Panc1 (cell line): Measurements from ENCODE around the gene ERN1. TPM values are rescaled to one million over a fixed set of nuclear protein-coding genes. Genes with fewer than 3 reads are reported as not detected.
"Not testable (repeated sequence)": the region's sequence is repeated elsewhere in the genome, so short reads cannot be mapped to it uniquely, and the experiment has no call there.

Source experiments
- ATAC-seq: fragments of 200-7000 bp; cut with Tn5 transposase; 2 replicates; pipeline ENCODE4 v1.9.1; 2020; ENCODE audit warnings: mild to moderate bottlenecking, moderate library complexity
- BruUV-seq: library from RNA; stranded (reverse); fragments of 400-500 nt; replicated peaks from 2 replicates; lab custom pipeline; 2021; lab: Mats Ljungman, UMichigan
- CTCF ChIA-PET: fragments of 300-600 bp; sonication (Branson Sonifier 250); formaldehyde crosslinking; loops from one replicate; lab custom pipeline; 2022; ENCODE audit warnings: antibody characterized with exemption; lab: Charles Lee
- POLR2A ChIA-PET: fragments of 300-600 bp; sonication (Branson Sonifier 250); formaldehyde crosslinking; loops from one replicate; lab custom pipeline; 2022; ENCODE audit warnings: antibody characterized with exemption; lab: Charles Lee
- DNase-seq: peaks from one replicate; pipeline ENCODE4 v3.0.0-alpha.2; 2010; ENCODE audit warnings: low read depth, low spot score
- H3K27ac ChIP-seq: 2 replicates; pipeline ENCODE4 v1.5.1; 2011; ENCODE audit warnings: mild to moderate bottlenecking, low read length, inconsistent platforms
- H3K27me3 ChIP-seq: fragments of 200-500 bp; sonication (Bioruptor generic); 2 replicates; pipeline ENCODE4 v1.6.0; 2014; ENCODE audit warnings: low read length, inconsistent platforms; ENCODE audit not compliant: control insufficient read depth, insufficient read depth
- H3K36me3 ChIP-seq: fragments of 200-500 bp; sonication (Bioruptor generic); 2 replicates; pipeline ENCODE4 v1.5.1; 2014; ENCODE audit warnings: inconsistent platforms, mild to moderate bottlenecking, low read length, moderate library complexity; ENCODE audit not compliant: control insufficient read depth, insufficient read depth
- H3K4me1 ChIP-seq: 2 replicates; pipeline ENCODE4 v1.5.1; 2011; ENCODE audit warnings: inconsistent platforms, mild to moderate bottlenecking, low read length, moderate library complexity; ENCODE audit not compliant: control insufficient read depth, insufficient read depth
- H3K4me3 ChIP-seq, 2 experiments: 2 replicates each; pipeline ENCODE4 v1.5.1; 2011 to 2012; ENCODE audit warnings: low read depth in 2 of 2, low read length in 2 of 2, mild to moderate bottlenecking in 2 of 2, inconsistent platforms in 1 of 2, moderate library complexity in 1 of 2
- H3K9me3 ChIP-seq: fragments of 200-500 bp; sonication (Bioruptor generic); 2 replicates; pipeline ENCODE4 v1.5.1; 2014; ENCODE audit warnings: low read depth, mild to moderate bottlenecking, inconsistent platforms, low read length, moderate library complexity; ENCODE audit not compliant: control insufficient read depth, insufficient read depth
- POLR2AphosphoS5 ChIP-seq: IDR thresholded peaks from 2 replicates; pipeline ENCODE4 v1.6.1; 2012; ENCODE audit warnings: mild to moderate bottlenecking, low read depth, low read length, moderate library complexity
- SIN3A ChIP-seq: IDR thresholded peaks from 2 replicates; pipeline ENCODE4 v1.6.1; 2012; ENCODE audit warnings: low read depth, mild to moderate bottlenecking, low read length, moderate library complexity, borderline replicate concordance; ENCODE audit not compliant: insufficient read depth
- TCF7L2 ChIP-seq: IDR thresholded peaks from 2 replicates; pipeline ENCODE4 v1.6.1; 2011; ENCODE audit warnings: mild to moderate bottlenecking, low read depth, low read length, inconsistent platforms
- in situ Hi-C: cut with HindIII; loops from 2 replicates; pipeline ENCODE4 v1.10.0; 2016; ENCODE audit warnings: low sequenced_read_pairs, low pct_unique_long_range_greater_than_20kb
- intact Hi-C: fragments of 100-400 bp; cut with micrococcal nuclease; formaldehyde crosslinking; loops from one replicate; pipeline ENCODE4 v1.10.0; 2022; ENCODE audit not compliant: unreplicated experiment
- total RNA-seq: library from RNA; stranded (reverse); gene quantifications from one replicate; pipeline ENCODE4 v1.2.1, GENCODE V29; 2021; ENCODE audit not compliant: unreplicated experiment
- TF ChIP-seq, protein P1 (sequence below): fragments of 450-650 bp; IDR thresholded peaks from 2 replicates; pipeline ENCODE4 v1.5.1; 2017; ENCODE audit warnings: mild to moderate bottlenecking
- TF ChIP-seq, protein P2 (sequence below), 2 experiments: IDR thresholded peaks; 2 replicates each; pipeline ENCODE4 v1.6.1; 2011 to 2012; ENCODE audit warnings: low read depth in 2 of 2, control low read depth in 1 of 2, low read length in 1 of 2, mild to moderate bottlenecking in 1 of 2, moderate library complexity in 1 of 2; ENCODE audit not compliant: insufficient read depth in 1 of 2

Gene ERN1
- total RNA-seq, 1 experiment from 2014 or later = 12.1 TPM

DNA sequence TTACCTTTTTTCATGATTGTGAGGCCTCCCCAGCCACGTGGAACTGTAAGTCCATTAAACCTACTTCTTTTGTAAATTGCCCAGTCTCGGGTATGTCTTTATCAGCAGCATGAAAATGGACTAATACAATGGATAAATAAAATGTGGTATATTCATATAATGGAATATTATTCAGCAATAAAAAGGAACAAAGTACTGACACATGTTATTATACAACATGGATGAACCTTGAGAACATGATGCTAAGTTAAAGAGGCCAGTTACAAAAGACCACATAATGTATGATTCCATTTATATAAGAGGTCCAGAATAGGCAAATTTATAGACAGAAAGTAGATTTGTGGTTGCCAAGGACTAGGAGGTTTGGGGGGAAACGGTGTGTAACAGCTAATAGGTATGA is 5.3 kb downstream of the ERN1 start:
- H3K4me3 ChIP-seq = no peak overlapping the region
- ChIA-PET POLR2A (interaction anchor here (0.6 kb wide), 1 partner anchor 138 kb away, joined by 4 read pairs; the partner anchor contains the start of gene TEX2), CTCF (no interaction called here)
- peaks cover 3% of the 10 kb centered on the region; the same call in 1 of the 2 replicates for H3K36me3 ChIP-seq
- no peaks in the 10 kb centered on the region for H3K9me3 ChIP-seq
- H3K4me1 ChIP-seq = peaks cover 6% of the 10 kb centered on the region
- TF ChIP-seq TCF7L2 (no peak), POLR2AphosphoS5 (no peak), SIN3A (no peak)
- TF ChIP-seq, protein P1, sequence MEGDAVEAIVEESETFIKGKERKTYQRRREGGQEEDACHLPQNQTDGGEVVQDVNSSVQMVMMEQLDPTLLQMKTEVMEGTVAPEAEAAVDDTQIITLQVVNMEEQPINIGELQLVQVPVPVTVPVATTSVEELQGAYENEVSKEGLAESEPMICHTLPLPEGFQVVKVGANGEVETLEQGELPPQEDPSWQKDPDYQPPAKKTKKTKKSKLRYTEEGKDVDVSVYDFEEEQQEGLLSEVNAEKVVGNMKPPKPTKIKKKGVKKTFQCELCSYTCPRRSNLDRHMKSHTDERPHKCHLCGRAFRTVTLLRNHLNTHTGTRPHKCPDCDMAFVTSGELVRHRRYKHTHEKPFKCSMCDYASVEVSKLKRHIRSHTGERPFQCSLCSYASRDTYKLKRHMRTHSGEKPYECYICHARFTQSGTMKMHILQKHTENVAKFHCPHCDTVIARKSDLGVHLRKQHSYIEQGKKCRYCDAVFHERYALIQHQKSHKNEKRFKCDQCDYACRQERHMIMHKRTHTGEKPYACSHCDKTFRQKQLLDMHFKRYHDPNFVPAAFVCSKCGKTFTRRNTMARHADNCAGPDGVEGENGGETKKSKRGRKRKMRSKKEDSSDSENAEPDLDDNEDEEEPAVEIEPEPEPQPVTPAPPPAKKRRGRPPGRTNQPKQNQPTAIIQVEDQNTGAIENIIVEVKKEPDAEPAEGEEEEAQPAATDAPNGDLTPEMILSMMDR = no peak
- TF ChIP-seq, protein P2, sequence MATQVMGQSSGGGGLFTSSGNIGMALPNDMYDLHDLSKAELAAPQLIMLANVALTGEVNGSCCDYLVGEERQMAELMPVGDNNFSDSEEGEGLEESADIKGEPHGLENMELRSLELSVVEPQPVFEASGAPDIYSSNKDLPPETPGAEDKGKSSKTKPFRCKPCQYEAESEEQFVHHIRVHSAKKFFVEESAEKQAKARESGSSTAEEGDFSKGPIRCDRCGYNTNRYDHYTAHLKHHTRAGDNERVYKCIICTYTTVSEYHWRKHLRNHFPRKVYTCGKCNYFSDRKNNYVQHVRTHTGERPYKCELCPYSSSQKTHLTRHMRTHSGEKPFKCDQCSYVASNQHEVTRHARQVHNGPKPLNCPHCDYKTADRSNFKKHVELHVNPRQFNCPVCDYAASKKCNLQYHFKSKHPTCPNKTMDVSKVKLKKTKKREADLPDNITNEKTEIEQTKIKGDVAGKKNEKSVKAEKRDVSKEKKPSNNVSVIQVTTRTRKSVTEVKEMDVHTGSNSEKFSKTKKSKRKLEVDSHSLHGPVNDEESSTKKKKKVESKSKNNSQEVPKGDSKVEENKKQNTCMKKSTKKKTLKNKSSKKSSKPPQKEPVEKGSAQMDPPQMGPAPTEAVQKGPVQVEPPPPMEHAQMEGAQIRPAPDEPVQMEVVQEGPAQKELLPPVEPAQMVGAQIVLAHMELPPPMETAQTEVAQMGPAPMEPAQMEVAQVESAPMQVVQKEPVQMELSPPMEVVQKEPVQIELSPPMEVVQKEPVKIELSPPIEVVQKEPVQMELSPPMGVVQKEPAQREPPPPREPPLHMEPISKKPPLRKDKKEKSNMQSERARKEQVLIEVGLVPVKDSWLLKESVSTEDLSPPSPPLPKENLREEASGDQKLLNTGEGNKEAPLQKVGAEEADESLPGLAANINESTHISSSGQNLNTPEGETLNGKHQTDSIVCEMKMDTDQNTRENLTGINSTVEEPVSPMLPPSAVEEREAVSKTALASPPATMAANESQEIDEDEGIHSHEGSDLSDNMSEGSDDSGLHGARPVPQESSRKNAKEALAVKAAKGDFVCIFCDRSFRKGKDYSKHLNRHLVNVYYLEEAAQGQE (IDR thresholded peaks at IDR 0.05; ENCODE audit: insufficient read depth in 1 of 2, low read depth in 2 of 2, low read length in 1 of 2) = no peak
- H3K27me3 ChIP-seq = no peaks in the 10 kb centered on the region
- H3K27ac ChIP-seq = no peak overlapping the region
- in situ Hi-C loops = no loop called here
- no peak for DNase-seq
- no peak for ATAC-seq
- intact Hi-C loops = no loop called here
- no TSS peak for BruUV-seq

DNA sequence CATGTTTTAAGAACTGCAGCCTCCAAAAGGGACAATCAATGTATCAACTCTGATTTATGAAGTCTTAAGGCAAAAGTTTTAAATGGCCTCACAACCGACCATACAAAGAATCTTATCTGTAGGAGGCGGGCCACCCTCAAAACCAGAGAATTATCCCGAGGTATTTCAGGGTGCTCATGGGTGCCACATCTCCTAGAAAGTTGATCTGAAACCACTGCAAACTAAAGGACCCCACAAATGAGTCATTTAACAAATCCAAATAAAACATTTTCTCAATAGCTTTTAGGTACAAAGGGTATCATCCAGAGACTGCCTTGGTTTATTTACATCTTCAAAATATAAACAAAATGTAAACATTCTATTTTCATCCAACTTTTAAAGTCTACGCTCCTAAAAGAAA is 6.8 kb downstream of the ERN1 start:
- Histone ChIP-seq H3K4me1 (peaks cover 11% of the 10 kb centered on the region), H3K36me3 (no peaks in the 10 kb centered on the region), H3K9me3 (no peaks in the 10 kb centered on the region), H3K27ac (no peak overlapping the region), H3K27me3 (no peaks in the 10 kb centered on the region), H3K4me3 (no peak overlapping the region)
- ChIA-PET POLR2A (no interaction called here), CTCF (no interaction called here)
- in situ Hi-C loops (no loop called here), intact Hi-C loops (no loop called here)
- no peak for DNase-seq
- BruUV-seq = no TSS peak
- TF ChIP-seq SIN3A (no peak), TCF7L2 (no peak), POLR2AphosphoS5 (no peak)
- TF ChIP-seq, protein P2 (IDR thresholded peaks at IDR 0.05; ENCODE audit: insufficient read depth in 1 of 2, low read depth in 2 of 2, low read length in 1 of 2) = no peak
- TF ChIP-seq, protein P1 = no peak
- ATAC-seq = no peak

DNA sequence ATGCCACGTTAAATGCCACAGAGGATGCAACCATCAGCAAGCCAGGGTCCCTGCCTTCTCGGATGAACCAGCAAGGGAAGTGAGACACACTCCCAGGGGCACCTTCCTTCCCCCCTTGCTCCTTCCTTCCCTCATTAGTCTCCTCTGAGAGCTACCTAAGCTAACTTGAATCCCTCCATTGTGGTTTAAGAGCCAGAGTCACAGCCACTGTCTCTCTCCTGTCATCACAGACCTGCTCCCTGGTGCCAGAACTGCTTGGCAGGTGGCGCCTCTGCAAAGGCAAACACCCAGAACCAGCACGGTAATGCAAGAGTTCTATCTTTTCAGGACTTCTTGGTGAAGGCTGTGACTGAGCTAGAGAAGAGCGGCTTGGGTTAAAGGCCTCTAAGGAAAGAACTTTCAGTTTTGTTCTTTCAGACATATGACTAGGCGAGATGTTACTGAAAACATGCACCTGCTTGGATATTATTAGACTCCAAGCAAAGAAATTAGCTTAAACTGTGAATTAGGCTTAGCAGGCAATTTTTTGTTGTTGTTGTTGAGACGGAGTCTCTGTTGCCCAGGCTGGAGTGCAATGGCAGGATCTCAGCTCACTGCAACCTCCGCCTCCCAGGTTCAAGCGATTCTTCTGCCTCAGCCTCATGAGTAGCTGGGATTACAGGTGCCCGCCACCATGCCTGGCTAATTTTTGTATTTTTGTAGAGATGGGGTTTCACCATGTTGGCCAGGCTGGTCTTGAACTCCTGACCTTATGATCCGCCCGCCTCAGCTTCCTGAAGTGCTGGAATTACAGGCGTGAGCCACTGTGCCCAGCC is 8.8 kb downstream of the ERN1 start:
- DNase-seq, intact Hi-C loops, H3K36me3 ChIP-seq, BruUV-seq, H3K27me3 ChIP-seq, ATAC-seq, H3K9me3 ChIP-seq, POLR2A ChIA-PET, in situ Hi-C loops, H3K27ac ChIP-seq, H3K4me3 ChIP-seq, H3K4me1 ChIP-seq: not testable (repeated sequence)
- CTCF ChIA-PET = interaction anchor here (0.6 kb wide), 1 partner anchor 251 kb away, joined by 3 read pairs; no protein-coding TSS in a partner anchor
